Psoas muscle (tissue), 8 donors: ENCODE data around the gene SLFNL1. TPM values are rescaled to one million over a fixed set of nuclear protein-coding genes. Genes with fewer than 3 reads are reported as not detected.

Experiments
- ATAC-seq, 4 donors: fragments of 200-7000 bp; cut with Tn5 transposase; one replicate each; pipeline ENCODE4 v1.9.1; 2020; ENCODE audit warnings: moderate library complexity in 3 of 4, mild to moderate bottlenecking in 2 of 4
- DNase-seq, 2 donors: peaks; one replicate each; pipeline ENCODE4 v3.0.0-alpha.2; 2020
- H3K27ac ChIP-seq: fragments of 200-600 bp; one replicate; pipeline ENCODE4 v1.8.0; 2022
- H3K27me3 ChIP-seq, 3 donors: fragments of 200-600 bp in 1 of 3; one replicate each; pipeline versions ENCODE4 v1.6.1 to v1.8.0; 2013 to 2022; ENCODE audit warnings: low read length in 2 of 3, mild to moderate bottlenecking in 2 of 3, moderate library complexity in 1 of 3; ENCODE audit not compliant: insufficient read depth in 3 of 3
- H3K36me3 ChIP-seq, 2 donors: fragments of 200-600 bp in 1 of 2; one replicate each; pipeline versions ENCODE4 v1.6.1 to v1.8.0; 2013 to 2022; ENCODE audit warnings: low read depth in 1 of 2, mild to moderate bottlenecking in 1 of 2, moderate library complexity in 1 of 2; ENCODE audit not compliant: insufficient read depth in 1 of 2
- H3K4me1 ChIP-seq: fragments of 200-600 bp; one replicate; pipeline ENCODE4 v1.8.0; 2022
- H3K4me3 ChIP-seq: fragments of 200-600 bp; one replicate; pipeline ENCODE4 v1.8.0; 2022; ENCODE audit warnings: mild to moderate bottlenecking
- H3K9me3 ChIP-seq: fragments of 200-600 bp; one replicate; pipeline ENCODE4 v1.8.0; 2022
- CTCF ChIP-seq: fragments of 200-600 bp; IDR thresholded peaks from one replicate; pipeline ENCODE4 v1.8.0; 2022; ENCODE audit warnings: antibody characterized with exemption
- WGBS, 3 donors: extraction: QIAGEN DNeasy Blood & Tissue Kit; methylation state at CpG; one replicate each; pipeline versions ENCODE4 v1.1.6 to v1.1.7; 2013; 5-methylcytosine and 5-hydroxymethylcytosine counted together
- intact Hi-C, 2 donors: fragments of 100-400 bp; cut with DNase I; formaldehyde crosslinking; loops; one replicate each; pipeline versions ENCODE4 v1.11.0 to v1.14.2; 2022
- polyA plus RNA-seq, 3 donors: library from polyadenylated mRNA; stranded (reverse); fragments of 200-250 nt; gene quantifications; one replicate each; pipeline ENCODE4 v1.2.3, GENCODE V29; 2013
- total RNA-seq, 4 donors: library from RNA; stranded (reverse); fragmentation: NEBNext Ultra II Directional in 2 of 4; extraction: Animal tissue kit (Norgen Biotek cat#: 25700) in 2 of 4; gene quantifications; one replicate each; pipeline versions ENCODE4 v1.2.1 to v1.2.4, GENCODE V29; 2021 to 2023
- donor health status: healthy with polysubstance abuse.
- donor health status: DM: no; HTN: no; CAD: no; lungs with moderate emphysema.
- donor health status: Bipolar disorder and iron deficiency.
- donor health status: healthy.
- donor health status: DM: yes; HTN: yes; CAD: no.
- donor health status: DM: no; HTN: no; CAD: no.
- donor health status: DM: no; HTN: no; CAD: no.
- donor health status: DM: yes; HTN: yes; CAD: no.

SLFNL1 gene
- total and polyA plus RNA-seq, 7 donors = 0.13 to 0.58 (median 0.17) TPM

GRCh38 chr1:41020109-41020576, 1.4 kb downstream of the SLFNL1 start:
- no peak for ATAC-seq
- Histone ChIP-seq H3K4me3 (no peak overlapping the region), H3K27me3 (no peaks in the 10 kb centered on the region), H3K36me3 (peaks cover 0 to 28% of the 10 kb centered on the region in 2 donors), H3K27ac (no peak overlapping the region), H3K9me3 (no peaks in the 10 kb centered on the region), H3K4me1 (no peaks in the 10 kb centered on the region)
- TF ChIP-seq CTCF = no peak
- intact Hi-C loops = no loop called here
- 90 to 94% (median 91%) methylated on average over 17 of the region's 17 CpGs for WGBS, 3 donors
- no peak for DNase-seq

GRCh38 chr1:41019353-41019745, 2.2 kb downstream of the SLFNL1 start:
- WGBS, 3 donors = 57% methylated on average over 2 of the region's 2 CpGs
- Histone ChIP-seq H3K9me3 (no peaks in the 10 kb centered on the region), H3K36me3 (peaks cover 0 to 20% of the 10 kb centered on the region in 2 donors), H3K4me3 (no peak overlapping the region), H3K27me3 (no peaks in the 10 kb centered on the region), H3K4me1 (no peaks in the 10 kb centered on the region), H3K27ac (no peak overlapping the region)
- TF ChIP-seq CTCF = no peak
- ATAC-seq (no peak), DNase-seq (no peak)
- intact Hi-C loops = loop anchor here in 1 of 2 donors (10.0 kb wide), 1 partner anchor 215 kb away; no protein-coding TSS in a partner anchor

- Histone ChIP-seq H3K4me3 (no peak overlapping the region), H3K9me3 (no peaks in the 10 kb centered on the region), H3K27me3 (no peaks in the 10 kb centered on the region), H3K36me3 (peaks cover 0 to 21% of the 10 kb centered on the region in 2 donors), H3K27ac (no peak overlapping the region), H3K4me1 (no peaks in the 10 kb centered on the region)
- WGBS, 3 donors = 90 to 94% (median 90%) methylated on average over 8 of the region's 8 CpGs
- intact Hi-C loops = loop anchor here in 1 of 2 donors (10.0 kb wide), 1 partner anchor 217 kb away; no protein-coding TSS in a partner anchor
- no peak for ATAC-seq
- no peak for TF ChIP-seq CTCF
- DNase-seq = no peak
Observed at GRCh38 chr1:41018018-41018410, 3.5 kb downstream of the SLFNL1 start.

- no peak for TF ChIP-seq CTCF
Observed at GRCh38 chr1:41017141-41018017, 4.1 kb downstream of the SLFNL1 start.

More at GRCh38 chr1:41017141-41018017, 4.1 kb downstream of the SLFNL1 start:
- H3K9me3 ChIP-seq = no peaks in the 10 kb centered on the region
- no peaks in the 10 kb centered on the region for H3K4me1 ChIP-seq
- no peak overlapping the region for H3K4me3 ChIP-seq
- no peak overlapping the region for H3K27ac ChIP-seq
- no peaks in the 10 kb centered on the region for H3K27me3 ChIP-seq
- DNase-seq (no peak), ATAC-seq (no peak)
- intact Hi-C loops = loop anchor here in 1 of 2 donors (10.0 kb wide), 1 partner anchor 217 kb away; no protein-coding TSS in a partner anchor
- WGBS, 3 donors = 97 to 98% (median 98%) methylated on average over 42 to 44 of the region's 44 CpGs
- peaks cover 0 to 27% of the 10 kb centered on the region in 2 donors for H3K36me3 ChIP-seq
